ENCODE results near the gene KNDC1. TPM values are rescaled to one million over a fixed set of nuclear protein-coding genes. Genes with fewer than 3 reads are reported as not detected.

KNDC1 gene
- total and polyA plus RNA-seq, 10 of the 15 experiments (the other 5 are each of a cell fraction or from before 2014, with no cell fraction given), result 0.03 to 0.11 (median 0.05) TPM; not detected in 7

- Histone ChIP-seq H4K20me1 (ENCODE audit: control insufficient read depth, insufficient read depth) (no peaks in the 10 kb centered on the region), H3K27ac (ENCODE audit: control insufficient read depth, insufficient read depth) (no peak overlapping the region), H3K4me3 (no peak overlapping the region), H3K9ac (ENCODE audit: control insufficient read depth, insufficient read depth, low read length) (no peak overlapping the region), H3K9me3 (replicated peaks; ENCODE audit: control insufficient read depth, insufficient read depth, low read length) (peaks cover 4% of the 10 kb centered on the region; the same call in 1 of the 3 replicates), H3K4me2 (ENCODE audit: control insufficient read depth, insufficient read depth) (no peak overlapping the region), H2AFZ (ENCODE audit: control insufficient read depth, low read depth, low read length) (no peak overlapping the region), H3K27me3 (replicated peaks in 1 of 2; ENCODE audit: control insufficient read depth in 2 of 2, insufficient read depth in 2 of 2, low read length in 1 of 2) (no peaks in the 10 kb centered on the region), H3K79me2 (ENCODE audit: control insufficient read depth, insufficient read depth, low read length) (no peaks in the 10 kb centered on the region), H3K4me1 (ENCODE audit: control insufficient read depth, insufficient read depth, low read length) (no peaks in the 10 kb centered on the region), H3K36me3 (ENCODE audit: control insufficient read depth in 2 of 2, insufficient read depth in 2 of 2, low read length in 1 of 2) (no peaks in the 10 kb centered on the region)
- no TSS peak for BruUV-seq (replicated peaks)
- ATAC-seq (no peak), FAIRE-seq (no peak), DNase-seq (ENCODE audit: low read depth, low spot score) (no peak)
- intact Hi-C loops (cut with micrococcal nuclease; ENCODE audit: unreplicated experiment), result no loop called here
- POLR2A ChIA-PET, result no interaction called here
- RAD21 ChIA-PET (ENCODE audit: unreplicated experiment), result no interaction called here
- WGBS (ENCODE audit: insufficient coverage, insufficient replicate concordance, low lambda C conversion rate, missing lambda C conversion rate), result 73% methylated on average over 26 of the region's 31 CpGs
- no peak for TF ChIP-seq HDAC2 (IDR thresholded peaks at IDR 0.05)
- no peak for TF ChIP-seq SKIL (IDR thresholded peaks at IDR 0.05; ENCODE audit: low read depth, poor library complexity, severe bottlenecking)
- no peak for TF ChIP-seq CTCF (IDR thresholded peaks at IDR 0.05 in 2 of 3, conservative IDR thresholded peaks at IDR 0.05 in 1 of 3; ENCODE audit: control insufficient read depth in 2 of 3, extremely low read depth in 1 of 3, insufficient read depth in 1 of 3, low read depth in 3 of 3, low read length in 3 of 3)
- TF ChIP-seq SMARCA5 (IDR thresholded peaks at IDR 0.05), result no peak
- TF ChIP-seq E2F8 (IDR thresholded peaks at IDR 0.05; ENCODE audit: low read depth, partially characterized antibody), result no peak
- no peak for TF ChIP-seq SMAD1 (IDR thresholded peaks at IDR 0.05; ENCODE audit: low read depth, partially characterized antibody)
- no peak for TF ChIP-seq RBBP5 (conservative IDR thresholded peaks at IDR 0.05)
- TF ChIP-seq ZBTB11 (CRISPR knock-in tag; IDR thresholded peaks at IDR 0.05), result no peak
- no peak for TF ChIP-seq TCF3 (IDR thresholded peaks at IDR 0.05; ENCODE audit: borderline replicate concordance, insufficient read depth, low read depth, low read length)
- no peak for TF ChIP-seq PML (IDR thresholded peaks at IDR 0.05; ENCODE audit: low read length)
- CTCF ChIA-PET, result no interaction called here
- SMC1A ChIA-PET (ENCODE audit: uncharacterized antibody, unreplicated experiment), result no interaction called here
- in situ Hi-C loops (cut with MboI), result no loop called here
These were observed 46.7 kb upstream of the KNDC1 start for GRCh38 chr10:133113146-133113830.
